ENCODE data around the gene GLIS1. TPM values are rescaled to one million over a fixed set of nuclear protein-coding genes. Genes with fewer than 3 reads are reported as not detected.

GLIS1 gene
- polyA plus RNA-seq, 1 donor from 2014 or later, result not detected

GRCh38 chr1:53646732-53647131 is 92.2 kb downstream of the GLIS1 start:
- no peak overlapping the region for H3K4me2 ChIP-seq (ENCODE audit: low read length)
- H3K4me3 ChIP-seq (ENCODE audit: low read length), result no peak overlapping the region
- no peaks in the 10 kb centered on the region for H3K9me2 ChIP-seq (ENCODE audit: insufficient read depth, low read length)
- H3K36me3 ChIP-seq (ENCODE audit: insufficient read depth, low read length), result no peaks in the 10 kb centered on the region
- H3K27ac ChIP-seq (ENCODE audit: low read length), result no peak overlapping the region
- no peak overlapping the region for H2AFZ ChIP-seq (ENCODE audit: low read depth, low read length)
- H3F3A ChIP-seq (ENCODE audit: insufficient read depth, low read length, poor library complexity, severe bottlenecking), result no peaks in the 10 kb centered on the region
- no peaks in the 10 kb centered on the region for H3K9me3 ChIP-seq (ENCODE audit: low read length)
- no peaks in the 10 kb centered on the region for H3K79me2 ChIP-seq (replicated peaks; ENCODE audit: insufficient read depth, low read length)
- H3K9ac ChIP-seq (ENCODE audit: low read length), result no peak overlapping the region
- no peaks in the 10 kb centered on the region for H3K27me3 ChIP-seq (ENCODE audit: insufficient read depth, low read depth, low read length)
- no peak for TF ChIP-seq MXI1 (conservative IDR thresholded peaks at IDR 0.05; ENCODE audit: poor library complexity, severe bottlenecking)
- TF ChIP-seq RAD21 (conservative IDR thresholded peaks at IDR 0.05), result no peak
- no peak for TF ChIP-seq POLR2AphosphoS5 (IDR thresholded peaks at IDR 0.05)
- no peak for TF ChIP-seq SMC3 (conservative IDR thresholded peaks at IDR 0.05; ENCODE audit: poor library complexity)
- no peak for TF ChIP-seq EP300 (conservative IDR thresholded peaks at IDR 0.05; ENCODE audit: poor library complexity, severe bottlenecking)
- no peak for TF ChIP-seq CTCF (IDR thresholded peaks at IDR 0.05; ENCODE audit: poor library complexity, severe bottlenecking)
- TF ChIP-seq TAF1 (IDR thresholded peaks at IDR 0.05; ENCODE audit: low read depth), result no peak
- no peak for TF ChIP-seq EZH2 (IDR thresholded peaks at IDR 0.05; ENCODE audit: borderline replicate concordance, insufficient read depth, low read length, poor library complexity, severe bottlenecking)
- TF ChIP-seq REST (IDR thresholded peaks at IDR 0.05; ENCODE audit: borderline replicate concordance), result no peak
- H4K20me1 ChIP-seq (ENCODE audit: insufficient read depth), result no peaks in the 10 kb centered on the region

- H3K4me2 ChIP-seq (ENCODE audit: low read length), result no peak overlapping the region
- no peaks in the 10 kb centered on the region for H4K20me1 ChIP-seq (ENCODE audit: insufficient read depth)
- H3F3A ChIP-seq (ENCODE audit: insufficient read depth, low read length, poor library complexity, severe bottlenecking), result no peaks in the 10 kb centered on the region
- no peaks in the 10 kb centered on the region for H3K9me2 ChIP-seq (ENCODE audit: insufficient read depth, low read length)
- no peaks in the 10 kb centered on the region for H3K27me3 ChIP-seq (ENCODE audit: insufficient read depth, low read depth, low read length)
- no peaks in the 10 kb centered on the region for H3K36me3 ChIP-seq (ENCODE audit: insufficient read depth, low read length)
- H3K4me3 ChIP-seq (ENCODE audit: low read length), result no peak overlapping the region
- H3K9me3 ChIP-seq (ENCODE audit: low read length), result no peaks in the 10 kb centered on the region
- no peak overlapping the region for H3K9ac ChIP-seq (ENCODE audit: low read length)
- no peak overlapping the region for H2AFZ ChIP-seq (ENCODE audit: low read depth, low read length)
- no peak for TF ChIP-seq REST (IDR thresholded peaks at IDR 0.05; ENCODE audit: borderline replicate concordance)
- no peak for TF ChIP-seq POLR2AphosphoS5 (IDR thresholded peaks at IDR 0.05)
- TF ChIP-seq EZH2 (IDR thresholded peaks at IDR 0.05; ENCODE audit: borderline replicate concordance, insufficient read depth, low read length, poor library complexity, severe bottlenecking), result no peak
- no peak for TF ChIP-seq SMC3 (conservative IDR thresholded peaks at IDR 0.05; ENCODE audit: poor library complexity)
- TF ChIP-seq CTCF (IDR thresholded peaks at IDR 0.05; ENCODE audit: poor library complexity, severe bottlenecking), result no peak
- no peaks in the 10 kb centered on the region for H3K79me2 ChIP-seq (replicated peaks; ENCODE audit: insufficient read depth, low read length)
- no peak overlapping the region for H3K27ac ChIP-seq (ENCODE audit: low read length)
Observed at GRCh38 chr1:53645690-53646078, 93.3 kb downstream of the GLIS1 start.

Measured in neural cell (in vitro differentiated cells).